OCI-LY3 (cell line): ENCODE results near the gene ZNF205.

ENCODE experiments used
- H2AFZ ChIP-seq: fragments of 200-600, 300-600 bp; shearing (Covaris generic); 2 replicates; pipeline ENCODE4 v1.6.0; 2014; ENCODE audit warnings: antibody characterized with exemption, low read depth, low read length
- H3K27ac ChIP-seq: fragments of 200-600, 300-600 bp; sonication (generic); 2 replicates; pipeline ENCODE4 v1.5.1; 2014; ENCODE audit warnings: mild to moderate bottlenecking, low read length, moderate library complexity, mixed read lengths
- H3K27me3 ChIP-seq: fragments of 200-600, 300-600 bp; sonication (generic); 2 replicates; pipeline ENCODE4 v1.6.1; 2014; ENCODE audit warnings: low read depth, low read length, mixed read lengths
- H3K36me3 ChIP-seq: fragments of 200-600, 300-600 bp; sonication (generic); replicated peaks from 2 replicates; pipeline ENCODE3; 2014; ENCODE audit warnings: low read depth, low read length, mixed read lengths
- H3K4me1 ChIP-seq: fragments of 300-600, 200-600 bp; sonication (generic); 2 replicates; pipeline ENCODE4 v1.6.1; 2014; ENCODE audit warnings: low read length, mixed read lengths
- H3K4me2 ChIP-seq: fragments of 200-600, 300-600 bp; sonication (generic); 2 replicates; pipeline ENCODE4 v1.6.1; 2014; ENCODE audit warnings: low read length, mixed read lengths
- H3K4me3 ChIP-seq: fragments of 300-600, 200-600 bp; sonication (generic); 2 replicates; pipeline ENCODE4 v1.5.1; 2014; ENCODE audit warnings: antibody characterized with exemption, mild to moderate bottlenecking, low read length, moderate library complexity
- H3K79me2 ChIP-seq: fragments of 300-600, 200-600 bp; shearing (Covaris generic); 2 replicates; pipeline ENCODE4 v1.6.1; 2014; ENCODE audit warnings: mild to moderate bottlenecking, low read length, mixed read lengths
- H3K9ac ChIP-seq: fragments of 300-600, 200-600 bp; shearing (Covaris generic); 2 replicates; pipeline ENCODE4 v1.6.0; 2014; ENCODE audit warnings: mild to moderate bottlenecking, low read length, moderate library complexity
- H3K9me3 ChIP-seq: fragments of 200-600, 300-600 bp; shearing (Covaris generic); 2 replicates; pipeline ENCODE4 v1.6.1; 2014; ENCODE audit warnings: low read length, mixed read lengths; ENCODE audit not compliant: insufficient read depth
- H4K20me1 ChIP-seq: fragments of 200-600, 300-600 bp; sonication (generic); 2 replicates; pipeline ENCODE4 v1.6.1; 2016; ENCODE audit warnings: low read length, mixed read lengths; ENCODE audit not compliant: insufficient read depth
- CTCF ChIP-seq: fragments of 200-600, 300-600 bp; sonication (generic); IDR thresholded peaks from 2 replicates; pipeline ENCODE4 v1.5.1; 2014; ENCODE audit warnings: antibody characterized with exemption, low read length, low read depth
- EZH2phosphoT487 ChIP-seq: fragments of 200-600 bp; shearing (Covaris generic); IDR thresholded peaks from 2 replicates; pipeline ENCODE4 v1.6.1; 2018; ENCODE audit warnings: antibody characterized with exemption, mixed run types, low read depth

Gene ZNF205

GRCh38 chr16:3123986-3124886, 11.8 kb downstream of the ZNF205 start:
- TF ChIP-seq CTCF: peak; percentile 22
- TF ChIP-seq EZH2phosphoT487: no peak
- Histone ChIP-seq H3K36me3 (peaks cover 10% of the 10 kb centered on the region), H4K20me1 (no peaks in the 10 kb centered on the region), H3K79me2 (no peaks in the 10 kb centered on the region), H3K9ac (peak overlapping the region; percentile 56), H3K9me3 (no peaks in the 10 kb centered on the region), H3K27me3 (peaks cover 7% of the 10 kb centered on the region; the same call in 1 of the 2 replicates), H3K4me2 (peak overlapping the region; percentile 81), H3K4me3 (peak overlapping the region; percentile 96), H3K4me1 (peaks cover 19% of the 10 kb centered on the region), H2AFZ (peak overlapping the region; percentile 49), H3K27ac (peak overlapping the region; percentile 55)

GRCh38 chr16:3127745-3128144, 15.4 kb downstream of the ZNF205 start:
- TF ChIP-seq CTCF (no peak), EZH2phosphoT487 (no peak)
- Histone ChIP-seq H3K27me3 (peaks cover 4% of the 10 kb centered on the region; the same call in 1 of the 2 replicates), H3K9me3 (no peaks in the 10 kb centered on the region), H4K20me1 (no peaks in the 10 kb centered on the region), H3K4me3 (no peak overlapping the region), H2AFZ (no peak overlapping the region), H3K36me3 (peaks cover 17% of the 10 kb centered on the region), H3K9ac (no peak overlapping the region), H3K27ac (no peak overlapping the region), H3K4me1 (peaks cover 22% of the 10 kb centered on the region), H3K79me2 (peaks cover 13% of the 10 kb centered on the region), H3K4me2 (no peak overlapping the region)

- TF ChIP-seq CTCF (peak; percentile 86), EZH2phosphoT487 (no peak)
- Histone ChIP-seq H3K27me3 (no peaks in the 10 kb centered on the region), H3K4me3 (peak overlapping the region; percentile 82), H3K9me3 (no peaks in the 10 kb centered on the region), H3K4me2 (peak overlapping the region; percentile 97), H3K36me3 (peaks cover 20% of the 10 kb centered on the region), H4K20me1 (no peaks in the 10 kb centered on the region), H3K79me2 (peaks cover 28% of the 10 kb centered on the region), H3K27ac (peak overlapping the region; percentile 39), H3K9ac (peak overlapping the region; percentile 61), H3K4me1 (peaks cover 15% of the 10 kb centered on the region), H2AFZ (no peak overlapping the region)
These were observed 17.0 kb downstream of the ZNF205 start for GRCh38 chr16:3129137-3130131.
